B cell (primary cell): Measurements from ENCODE around the gene GMPS.

Source experiments
- CTCF ChIP-seq: fragments of 200-600 bp; IDR thresholded peaks from one replicate; pipeline ENCODE4 v1.8.0; 2022; ENCODE audit warnings: antibody characterized with exemption, mild to moderate bottlenecking
- EZH2 ChIP-seq: IDR thresholded peaks from 2 replicates; pipeline ENCODE4 v1.6.1; 2012; ENCODE audit warnings: borderline replicate concordance, low read depth, mild to moderate bottlenecking, moderate library complexity, low read length; ENCODE audit not compliant: insufficient read depth, poor library complexity, severe bottlenecking

DNA sequence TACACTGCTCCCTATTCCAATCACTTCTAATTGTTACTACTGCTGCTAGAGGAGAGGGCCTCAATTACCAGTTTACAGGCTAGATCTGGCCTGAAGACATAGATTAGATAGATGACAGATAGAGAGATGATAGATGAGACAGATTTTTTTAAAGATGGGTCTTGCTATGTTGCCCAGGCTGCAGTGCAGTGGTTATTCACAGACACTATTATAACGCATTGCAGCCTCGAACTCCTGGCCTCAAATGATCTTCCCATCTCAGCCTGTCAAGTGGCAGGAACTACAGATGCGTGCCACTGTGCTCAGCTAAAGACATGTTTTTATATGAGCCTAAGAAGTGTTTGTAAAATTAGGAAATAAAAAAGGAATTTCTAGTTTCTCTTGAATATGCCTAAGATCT, 22.5 kb upstream of the GMPS start:
- TF ChIP-seq CTCF (no peak), EZH2 (no peak)
